Stimulated activated CD4-positive, alpha-beta T cell treated with anti-CD3 and anti-CD28 coated beads, Interleukin-4, amount 100 ng/mL, for 24 hours (primary cell): ENCODE measurements around the gene ST8SIA6.
"Not testable (repeated sequence)": the region's sequence is repeated elsewhere in the genome, so short reads cannot be mapped to it uniquely, and the experiment has no call there.

Experiments
- DNase-seq: peaks from one replicate; pipeline ENCODE4 v3.0.0-alpha.2; 2020

Gene ST8SIA6

GRCh38 chr10:17340144-17340829, 114.1 kb downstream of the ST8SIA6 start:
- DNase-seq: no peak

GRCh38 chr10:17335065-17335464, 119.3 kb downstream of the ST8SIA6 start:
- DNase-seq: no peak

- no peak for DNase-seq
Measured at GRCh38 chr10:17330501-17330900, 123.9 kb downstream of the ST8SIA6 start.

- DNase-seq: no peak
Measured at GRCh38 chr10:17326377-17326776, 128.0 kb downstream of the ST8SIA6 start.

- DNase-seq: not testable (repeated sequence)
Measured at GRCh38 chr10:17321957-17322356, 132.4 kb downstream of the ST8SIA6 start.

- no peak for DNase-seq
Measured at GRCh38 chr10:17316488-17317170, 137.8 kb downstream of the ST8SIA6 start.

- DNase-seq: no peak
Measured at GRCh38 chr10:17309435-17309834, 145.0 kb downstream of the ST8SIA6 start.

- no peak for DNase-seq
Measured at GRCh38 chr10:17307123-17307522, 147.3 kb downstream of the ST8SIA6 start.

GRCh38 chr10:17292375-17292774, 162.0 kb downstream of the ST8SIA6 start:
- no peak for DNase-seq

GRCh38 chr10:17290226-17290625, 164.2 kb downstream of the ST8SIA6 start:
- peak; percentile 14 for DNase-seq

- DNase-seq: no peak
Measured at GRCh38 chr10:17289763-17290162, 164.6 kb downstream of the ST8SIA6 start.

GRCh38 chr10:17286562-17287550, 167.5 kb downstream of the ST8SIA6 start:
- DNase-seq: no peak

GRCh38 chr10:17282311-17282710, 172.1 kb downstream of the ST8SIA6 start:
- no peak for DNase-seq

- DNase-seq: no peak
Measured at GRCh38 chr10:17278607-17279240, 175.7 kb downstream of the ST8SIA6 start.

GRCh38 chr10:17276756-17277424, 177.5 kb downstream of the ST8SIA6 start:
- no peak for DNase-seq

- DNase-seq: no peak
Measured at GRCh38 chr10:17273403-17273802, 181.0 kb downstream of the ST8SIA6 start.

GRCh38 chr10:17272648-17273047, 181.7 kb downstream of the ST8SIA6 start:
- DNase-seq: no peak
